ENCODE measurements around the gene CYBC1.

GRCh38 chr17:82493226-82493781 is 42.8 kb upstream of the CYBC1 start:
- TF ChIP-seq YY1 (IDR thresholded peaks at IDR 0.05; ENCODE audit: insufficient read depth, insufficient read length) (no peak), ZNF274 (IDR thresholded peaks at IDR 0.05; ENCODE audit: low read depth, low read length) (no peak), SUZ12 (IDR thresholded peaks at IDR 0.05; ENCODE audit: extremely low read depth, insufficient read depth, insufficient read length) (no peak)

All from NT2/D1 (cell line).